Body of pancreas (tissue), 4 donors: ENCODE results near the gene S100A1. TPM values are rescaled to one million over a fixed set of nuclear protein-coding genes. Genes with fewer than 3 reads are reported as not detected.

Experiments
- ATAC-seq: fragments of 150-250 bp; one replicate; pipeline ENCODE4 v1.9.1; 2016
- DNase-seq, 4 donors: peaks; one replicate each; pipeline ENCODE4 v3.0.0-alpha.2; 2019
- H3K27ac ChIP-seq, 4 donors: fragments of 200-600 bp; sonication (generic); 1 replicate in 3 of 4; 2 replicates in 1 of 4; pipeline versions ENCODE4 v1.5.1 to v1.6.1; 2016 to 2019; ENCODE audit warnings: mild to moderate bottlenecking in 1 of 4, mixed read lengths in 1 of 4, moderate library complexity in 1 of 4
- H3K27me3 ChIP-seq, 2 donors: fragments of 200-600 bp; sonication (generic); one replicate each; pipeline ENCODE4 v1.6.0; 2016; ENCODE audit warnings: mild to moderate bottlenecking in 1 of 2
- H3K36me3 ChIP-seq, 2 donors: fragments of 200-600 bp; sonication (generic); replicated peaks in 1 of 2; 2 replicates each; pipeline ENCODE4 v1.5.1; 2016; ENCODE audit warnings: low read depth in 2 of 2; ENCODE audit not compliant: insufficient read depth in 1 of 2
- H3K4me1 ChIP-seq: fragments of 200-600 bp; sonication (generic); one replicate; pipeline ENCODE4 v1.6.0; 2016
- H3K4me3 ChIP-seq, 2 donors: fragments of 200-600 bp; sonication (generic); 1 replicate in 1 of 2; 2 replicates in 1 of 2; pipeline ENCODE4 v1.5.1; 2016 to 2019
- H3K9me3 ChIP-seq, 3 donors: fragments of 200-600 bp; sonication (generic); 1 replicate in 2 of 3; 2 replicates in 1 of 3; pipeline ENCODE4 v1.5.1; 2016
- CTCF ChIP-seq, 7 experiments: fragments of 450-650 bp in 4 of 7; fragments of 200-600 bp in 3 of 7; sonication (generic) in 3 of 7; IDR thresholded peaks; one replicate each; pipeline ENCODE4 v1.5.1; 2016 to 2019; ENCODE audit warnings: antibody characterized with exemption in 7 of 7
- POLR2A ChIP-seq, 3 donors: fragments of 450-650 bp; IDR thresholded peaks; one replicate each; pipeline ENCODE4 v1.6.1; 2016; ENCODE audit warnings: antibody characterized with exemption in 3 of 3, mild to moderate bottlenecking in 2 of 3
- WGBS, 2 donors: methylation state at CpG; one replicate each; pipeline ENCODE4 v1.1.5; 2017; 5-methylcytosine and 5-hydroxymethylcytosine counted together
- intact Hi-C: fragments of 100-400 bp; cut with DNase I; formaldehyde crosslinking; loops from one replicate; pipeline ENCODE4 v1.15.1; 2023
- total RNA-seq, 2 donors: library from RNA; depleted of rRNA; stranded (reverse); fragments of >200 nt; gene quantifications; one replicate each; pipeline ENCODE4 v1.1.0, GENCODE V29; 2016

The S100A1 gene
- total RNA-seq, 2 donors from 2014 or later = 7.3 to 57.0 TPM

- H3K36me3 ChIP-seq = no peaks in the 10 kb centered on the region
- WGBS, 2 donors = 61 to 69% methylated on average over 5 of the region's 5 CpGs
- H3K27ac ChIP-seq = peak overlapping the region in 3 of 4 donors; percentile 64 to 70 (median 70)
- H3K9me3 ChIP-seq = no peaks in the 10 kb centered on the region
- no peak for DNase-seq
- H3K27me3 ChIP-seq = no peaks in the 10 kb centered on the region
- no peak for ATAC-seq
- intact Hi-C loops = no loop called here
- H3K4me1 ChIP-seq = peaks cover 30% of the 10 kb centered on the region
- no peak overlapping the region for H3K4me3 ChIP-seq
- TF ChIP-seq POLR2A (IDR thresholded peaks at IDR 0.05) = no peak
- no peak for TF ChIP-seq CTCF (IDR thresholded peaks at IDR 0.05)
Measured at GRCh38 chr1:153616917-153617311, 11.3 kb upstream of the S100A1 start.

- Histone ChIP-seq H3K36me3 (no peaks in the 10 kb centered on the region), H3K27ac (peak overlapping the region in 2 of 4 donors; percentile 64 to 70), H3K4me3 (no peak overlapping the region), H3K9me3 (no peaks in the 10 kb centered on the region), H3K27me3 (no peaks in the 10 kb centered on the region), H3K4me1 (peaks cover 25% of the 10 kb centered on the region)
- intact Hi-C loops = no loop called here
- DNase-seq = peak in 3 of 4 donors; percentile 62 to 87 (median 79)
- peak; percentile 47 for ATAC-seq
- TF ChIP-seq CTCF (IDR thresholded peaks at IDR 0.05) = peak in 4 of 7 experiments; percentile 31 to 77 (median 52)
- no peak for TF ChIP-seq POLR2A (IDR thresholded peaks at IDR 0.05)
- WGBS, 2 donors = 63 to 93% methylated on average over 3 to 6 of the region's 6 CpGs
Measured at GRCh38 chr1:153617663-153618062, 10.6 kb upstream of the S100A1 start.

GRCh38 chr1:153619171-153619570, 9.1 kb upstream of the S100A1 start:
- intact Hi-C loops = no loop called here
- DNase-seq (no peak), ATAC-seq (no peak)
- Histone ChIP-seq H3K36me3 (no peaks in the 10 kb centered on the region), H3K27me3 (no peaks in the 10 kb centered on the region), H3K4me1 (peaks cover 19% of the 10 kb centered on the region), H3K27ac (no peak overlapping the region), H3K4me3 (no peak overlapping the region), H3K9me3 (no peaks in the 10 kb centered on the region)
- 87 to 100% methylated on average over 2 to 6 of the region's 6 CpGs for WGBS, 2 donors
- TF ChIP-seq POLR2A (IDR thresholded peaks at IDR 0.05) (no peak), CTCF (IDR thresholded peaks at IDR 0.05) (no peak)

GRCh38 chr1:153623101-153623500, 5.1 kb upstream of the S100A1 start:
- 86 to 91% methylated on average over 7 of the region's 7 CpGs for WGBS, 2 donors
- DNase-seq = no peak
- Histone ChIP-seq H3K9me3 (no peaks in the 10 kb centered on the region), H3K4me3 (no peak overlapping the region), H3K27ac (no peak overlapping the region), H3K36me3 (no peaks in the 10 kb centered on the region), H3K27me3 (no peaks in the 10 kb centered on the region), H3K4me1 (peaks cover 24% of the 10 kb centered on the region)
- no peak for TF ChIP-seq POLR2A (IDR thresholded peaks at IDR 0.05)
- no peak for TF ChIP-seq CTCF (IDR thresholded peaks at IDR 0.05)
- intact Hi-C loops = no loop called here
- no peak for ATAC-seq

GRCh38 chr1:153624965-153625611, 3.1 kb upstream of the S100A1 start:
- Histone ChIP-seq H3K27ac (no peak overlapping the region), H3K27me3 (no peaks in the 10 kb centered on the region), H3K4me3 (no peak overlapping the region), H3K9me3 (no peaks in the 10 kb centered on the region), H3K4me1 (peaks cover 25% of the 10 kb centered on the region), H3K36me3 (no peaks in the 10 kb centered on the region)
- TF ChIP-seq POLR2A (IDR thresholded peaks at IDR 0.05) = no peak
- no peak for TF ChIP-seq CTCF (IDR thresholded peaks at IDR 0.05)
- ATAC-seq = no peak
- intact Hi-C loops = no loop called here
- WGBS, 2 donors = 85 to 93% methylated on average over 10 of the region's 10 CpGs
- DNase-seq = no peak
